Measurements from ENCODE around the gene TPRKB.

The TPRKB gene

GRCh38 chr2:73716543-73717250, 20.4 kb downstream of the TPRKB start:
- in situ Hi-C loops (cut with HindIII; ENCODE audit: low pct_ligation_motif_present, low sequenced_read_pairs): no loop called here
- Histone ChIP-seq H3K27ac (no peak overlapping the region), H3K4me3 (ENCODE audit: low read depth, low read length) (no peak overlapping the region), H3K27me3 (replicated peaks) (no peaks in the 10 kb centered on the region), H3K36me3 (replicated peaks) (no peaks in the 10 kb centered on the region)
- no peak for DNase-seq
- TF ChIP-seq CTCF (IDR thresholded peaks at IDR 0.05; ENCODE audit: low read depth, low read length, missing control alignments): no peak

- in situ Hi-C loops (cut with HindIII; ENCODE audit: low pct_ligation_motif_present, low sequenced_read_pairs): no loop called here
- H3K4me3 ChIP-seq (ENCODE audit: low read depth, low read length): no peak overlapping the region
- H3K27ac ChIP-seq: no peak overlapping the region
- no peaks in the 10 kb centered on the region for H3K36me3 ChIP-seq (replicated peaks)
- no peak for TF ChIP-seq CTCF (IDR thresholded peaks at IDR 0.05; ENCODE audit: low read depth, low read length, missing control alignments)
- H3K27me3 ChIP-seq (replicated peaks): no peaks in the 10 kb centered on the region
- DNase-seq: no peak
These were observed 23.1 kb downstream of the TPRKB start for GRCh38 chr2:73714091-73714490.

- Histone ChIP-seq H3K27ac (no peak overlapping the region), H3K4me3 (ENCODE audit: low read depth, low read length) (no peak overlapping the region), H3K36me3 (replicated peaks) (no peaks in the 10 kb centered on the region), H3K27me3 (replicated peaks) (no peaks in the 10 kb centered on the region)
- in situ Hi-C loops (cut with HindIII; ENCODE audit: low pct_ligation_motif_present, low sequenced_read_pairs): no loop called here
- TF ChIP-seq CTCF (IDR thresholded peaks at IDR 0.05; ENCODE audit: low read depth, low read length, missing control alignments): no peak
- no peak for DNase-seq
These were observed 28.6 kb downstream of the TPRKB start for GRCh38 chr2:73708527-73708926.

- no peak overlapping the region for H3K27ac ChIP-seq
- H3K4me3 ChIP-seq (ENCODE audit: low read depth, low read length): no peak overlapping the region
- H3K36me3 ChIP-seq (replicated peaks): no peaks in the 10 kb centered on the region
- DNase-seq: no peak
- in situ Hi-C loops (cut with HindIII; ENCODE audit: low pct_ligation_motif_present, low sequenced_read_pairs): no loop called here
- TF ChIP-seq CTCF (IDR thresholded peaks at IDR 0.05; ENCODE audit: low read depth, low read length, missing control alignments): no peak
- no peaks in the 10 kb centered on the region for H3K27me3 ChIP-seq (replicated peaks)
These were observed 29.5 kb downstream of the TPRKB start for GRCh38 chr2:73707636-73708035.

GRCh38 chr2:73707058-73707457, 30.1 kb downstream of the TPRKB start:
- no peaks in the 10 kb centered on the region for H3K27me3 ChIP-seq (replicated peaks)
- no peak overlapping the region for H3K27ac ChIP-seq
- H3K36me3 ChIP-seq (replicated peaks): no peaks in the 10 kb centered on the region
- TF ChIP-seq CTCF (IDR thresholded peaks at IDR 0.05; ENCODE audit: low read depth, low read length, missing control alignments): no peak
- no peak for DNase-seq
- no peak overlapping the region for H3K4me3 ChIP-seq (ENCODE audit: low read depth, low read length)
- in situ Hi-C loops (cut with HindIII; ENCODE audit: low pct_ligation_motif_present, low sequenced_read_pairs): no loop called here

- Histone ChIP-seq H3K27me3 (replicated peaks) (no peaks in the 10 kb centered on the region), H3K4me3 (ENCODE audit: low read depth, low read length) (no peak overlapping the region), H3K36me3 (replicated peaks) (no peaks in the 10 kb centered on the region), H3K27ac (no peak overlapping the region)
- DNase-seq: no peak
- TF ChIP-seq CTCF (IDR thresholded peaks at IDR 0.05; ENCODE audit: low read depth, low read length, missing control alignments): no peak
- in situ Hi-C loops (cut with HindIII; ENCODE audit: low pct_ligation_motif_present, low sequenced_read_pairs): no loop called here
These were observed 32.1 kb downstream of the TPRKB start for GRCh38 chr2:73705091-73705490.

All from brain microvascular endothelial cell (primary cell).